Measurements from ENCODE around the gene ARHGAP24. TPM values are rescaled to one million over a fixed set of nuclear protein-coding genes. Genes with fewer than 3 reads are reported as not detected.

Gene ARHGAP24
- total RNA-seq, 1 donor from 2014 or later: 1.5 TPM

DNA sequence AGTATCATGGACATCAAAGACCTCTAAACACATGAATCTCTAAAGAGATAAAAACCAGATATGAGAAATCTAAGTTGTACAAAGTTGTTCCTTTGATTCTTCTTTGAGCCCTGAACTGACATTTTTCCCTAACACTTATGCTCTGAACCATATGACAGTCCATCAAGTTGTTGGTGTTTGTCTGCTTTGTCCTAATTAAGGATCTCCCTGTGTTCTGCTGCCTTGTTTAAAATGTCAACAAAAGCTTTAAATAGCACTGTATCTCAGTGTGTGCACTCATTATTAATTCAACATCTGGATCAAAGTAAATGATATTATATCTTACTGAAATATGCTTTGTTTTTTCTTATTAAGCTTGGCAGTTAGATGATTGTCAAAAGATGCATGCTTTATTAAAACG lies 563.1 kb downstream of the ARHGAP24 start:
- Mint-ChIP-seq H3K27ac (ENCODE audit: unreplicated experiment) (no peak overlapping the region), H3K36me3 (ENCODE audit: low read depth) (peaks cover 22% of the 10 kb centered on the region), H3K4me1 (peaks cover 9% of the 10 kb centered on the region), H3K27me3 (ENCODE audit: low read depth) (no peaks in the 10 kb centered on the region), H3K9me3 (peaks cover 3% of the 10 kb centered on the region), H3K4me3 (no peak overlapping the region)
- TF ChIP-seq, protein P1, sequence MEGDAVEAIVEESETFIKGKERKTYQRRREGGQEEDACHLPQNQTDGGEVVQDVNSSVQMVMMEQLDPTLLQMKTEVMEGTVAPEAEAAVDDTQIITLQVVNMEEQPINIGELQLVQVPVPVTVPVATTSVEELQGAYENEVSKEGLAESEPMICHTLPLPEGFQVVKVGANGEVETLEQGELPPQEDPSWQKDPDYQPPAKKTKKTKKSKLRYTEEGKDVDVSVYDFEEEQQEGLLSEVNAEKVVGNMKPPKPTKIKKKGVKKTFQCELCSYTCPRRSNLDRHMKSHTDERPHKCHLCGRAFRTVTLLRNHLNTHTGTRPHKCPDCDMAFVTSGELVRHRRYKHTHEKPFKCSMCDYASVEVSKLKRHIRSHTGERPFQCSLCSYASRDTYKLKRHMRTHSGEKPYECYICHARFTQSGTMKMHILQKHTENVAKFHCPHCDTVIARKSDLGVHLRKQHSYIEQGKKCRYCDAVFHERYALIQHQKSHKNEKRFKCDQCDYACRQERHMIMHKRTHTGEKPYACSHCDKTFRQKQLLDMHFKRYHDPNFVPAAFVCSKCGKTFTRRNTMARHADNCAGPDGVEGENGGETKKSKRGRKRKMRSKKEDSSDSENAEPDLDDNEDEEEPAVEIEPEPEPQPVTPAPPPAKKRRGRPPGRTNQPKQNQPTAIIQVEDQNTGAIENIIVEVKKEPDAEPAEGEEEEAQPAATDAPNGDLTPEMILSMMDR (conservative IDR thresholded peaks at IDR 0.05): no peak
- DNase-seq (ENCODE audit: low read depth, low spot score): no peak

DNA sequence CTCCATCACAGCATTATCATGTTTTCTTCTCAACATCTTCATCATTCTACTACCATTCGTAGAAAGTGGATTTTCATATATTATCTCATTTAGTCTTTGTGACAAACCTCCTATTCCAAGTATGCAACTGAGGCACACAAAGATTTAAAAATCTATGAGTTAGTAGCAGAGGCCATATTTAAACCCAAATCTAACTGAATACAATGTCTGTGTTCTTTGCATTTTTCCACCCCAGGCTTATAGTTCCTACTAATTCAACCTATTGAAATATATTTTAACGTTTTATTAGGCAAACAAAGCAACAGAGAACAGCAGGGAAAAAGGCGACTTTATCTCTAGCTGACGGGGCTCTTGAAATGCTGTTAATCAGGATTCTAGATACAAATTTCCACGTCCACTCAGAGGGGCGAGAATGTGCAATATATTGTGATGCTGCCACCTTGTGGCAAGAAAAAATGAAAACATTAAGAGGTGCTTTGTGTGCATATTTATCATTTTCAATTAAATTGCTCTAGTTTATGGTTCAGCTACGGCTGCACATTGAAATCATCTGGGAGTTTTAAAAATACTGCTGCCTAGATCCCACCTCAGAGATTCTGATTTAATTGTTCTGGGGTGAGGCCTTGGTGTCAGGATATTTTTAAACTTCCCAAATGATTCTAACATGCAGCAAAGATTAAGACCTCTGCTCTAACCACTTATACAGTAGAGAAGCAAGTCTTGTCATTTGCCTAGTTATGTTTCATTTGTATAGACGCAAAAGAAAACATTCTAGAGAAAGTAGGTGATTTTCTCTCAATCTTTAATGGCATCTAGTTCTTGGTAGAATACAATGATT lies 569.0 kb downstream of the ARHGAP24 start:
- Mint-ChIP-seq H3K27ac (ENCODE audit: unreplicated experiment) (no peak overlapping the region), H3K27me3 (ENCODE audit: low read depth) (no peaks in the 10 kb centered on the region), H3K36me3 (ENCODE audit: low read depth) (peaks cover 14% of the 10 kb centered on the region), H3K4me1 (peaks cover 19% of the 10 kb centered on the region), H3K9me3 (peaks cover 3% of the 10 kb centered on the region), H3K4me3 (no peak overlapping the region)
- peak; percentile 34 for DNase-seq (ENCODE audit: low read depth, low spot score)
- TF ChIP-seq, protein P1 (conservative IDR thresholded peaks at IDR 0.05): peak; percentile 81

DNA sequence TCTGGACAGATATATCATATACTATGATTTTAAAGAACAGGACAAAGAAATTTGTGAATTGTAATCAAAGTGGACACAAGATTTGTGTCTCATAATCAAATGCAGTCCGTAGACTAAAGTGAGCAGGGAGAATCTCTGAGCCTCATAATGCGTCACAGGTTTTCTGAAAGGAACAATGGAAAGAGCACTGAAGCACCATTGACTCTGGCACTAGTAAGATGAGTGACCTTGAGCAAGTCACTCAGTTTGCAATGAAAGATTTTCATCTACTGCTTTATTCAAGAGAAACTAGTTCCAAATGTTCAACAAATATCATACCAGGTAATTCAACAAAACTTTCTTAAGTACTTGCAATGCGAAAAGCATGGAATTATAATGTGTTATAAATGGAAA lies 569.6 kb downstream of the ARHGAP24 start:
- Mint-ChIP-seq H3K27ac (ENCODE audit: unreplicated experiment) (no peak overlapping the region), H3K4me3 (no peak overlapping the region), H3K4me1 (peaks cover 19% of the 10 kb centered on the region), H3K36me3 (ENCODE audit: low read depth) (peaks cover 14% of the 10 kb centered on the region), H3K27me3 (ENCODE audit: low read depth) (no peaks in the 10 kb centered on the region), H3K9me3 (peaks cover 3% of the 10 kb centered on the region)
- DNase-seq (ENCODE audit: low read depth, low spot score): no peak
- TF ChIP-seq, protein P1 (conservative IDR thresholded peaks at IDR 0.05): no peak

DNA sequence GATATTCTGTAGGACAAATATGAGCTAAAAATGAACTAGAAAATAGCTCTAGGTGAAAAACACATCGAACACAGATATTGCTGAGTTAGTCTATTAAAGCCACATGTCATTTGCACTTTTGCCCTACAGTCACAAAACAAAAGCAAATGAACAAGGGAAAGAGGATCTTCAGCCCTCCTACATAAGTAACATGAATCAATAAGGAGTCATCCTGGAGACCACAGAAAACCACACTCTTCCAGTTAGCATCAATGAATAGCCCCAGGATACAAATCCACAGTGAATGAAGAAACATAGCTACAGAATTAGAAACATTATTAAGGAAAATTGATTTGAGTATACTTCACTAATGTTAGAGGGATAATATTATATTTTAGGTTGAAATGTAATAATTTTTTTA lies 573.5 kb downstream of the ARHGAP24 start:
- DNase-seq (ENCODE audit: low read depth, low spot score): no peak
- no peaks in the 10 kb centered on the region for H3K27me3 Mint-ChIP-seq (ENCODE audit: low read depth)
- peak overlapping the region; percentile 6 for H3K27ac Mint-ChIP-seq (ENCODE audit: unreplicated experiment)
- no peaks in the 10 kb centered on the region for H3K9me3 Mint-ChIP-seq
- H3K4me1 Mint-ChIP-seq: peaks cover 19% of the 10 kb centered on the region
- TF ChIP-seq, protein P1 (conservative IDR thresholded peaks at IDR 0.05): no peak
- H3K36me3 Mint-ChIP-seq (ENCODE audit: low read depth): no peaks in the 10 kb centered on the region
- H3K4me3 Mint-ChIP-seq: no peak overlapping the region

DNA sequence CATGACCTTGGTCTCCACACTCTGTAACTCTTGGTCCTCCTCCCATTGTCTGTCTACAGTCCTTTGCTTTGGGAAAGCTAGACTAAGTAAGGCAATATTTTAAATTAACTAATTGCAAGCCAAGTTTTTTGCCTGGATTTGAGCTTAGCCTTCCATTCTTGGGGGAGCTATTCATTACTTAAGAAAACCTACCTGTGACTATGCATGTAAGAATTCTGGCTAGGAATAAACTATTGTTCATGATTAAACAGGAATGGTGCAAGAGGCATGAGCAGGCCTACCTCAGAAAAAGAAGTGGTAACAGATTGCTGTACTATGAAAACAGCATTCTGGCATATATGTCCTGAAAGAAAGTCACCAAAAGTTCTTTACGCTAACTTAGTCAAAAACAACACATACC lies 575.5 kb downstream of the ARHGAP24 start:
- Mint-ChIP-seq H3K4me3 (no peak overlapping the region), H3K9me3 (no peaks in the 10 kb centered on the region), H3K27me3 (ENCODE audit: low read depth) (no peaks in the 10 kb centered on the region), H3K4me1 (peaks cover 10% of the 10 kb centered on the region), H3K27ac (ENCODE audit: unreplicated experiment) (no peak overlapping the region), H3K36me3 (ENCODE audit: low read depth) (no peaks in the 10 kb centered on the region)
- TF ChIP-seq, protein P1 (conservative IDR thresholded peaks at IDR 0.05): no peak
- DNase-seq (ENCODE audit: low read depth, low spot score): no peak

Small RNA genes within 50 kb of the gene (microRNA-seq; reads per million reads assigned to microRNA genes)
- gene MIR4451: not detected

Measured in neural crest cell (in vitro differentiated cells).